Left colon (tissue), 2 donors: ENCODE measurements around the gene PRRT1. TPM values are rescaled to one million over a fixed set of nuclear protein-coding genes. Genes with fewer than 3 reads are reported as not detected.
"Not testable (repeated sequence)": the region's sequence is repeated elsewhere in the genome, so short reads cannot be mapped to it uniquely, and the experiment has no call there.

ENCODE experiments used
- ATAC-seq: fragments of 200-7000 bp; cut with Tn5 transposase; one replicate; pipeline ENCODE4 v1.9.1; 2020; ENCODE audit warnings: mild to moderate bottlenecking, moderate library complexity
- DNase-seq, 2 donors: peaks; one replicate each; pipeline ENCODE4 v3.0.0-alpha.2; 2020
- intact Hi-C, 2 donors: fragments of 100-400 bp; cut with DNase I in 1 of 2; cut with micrococcal nuclease in 1 of 2; formaldehyde crosslinking; loops; one replicate each; pipeline versions ENCODE4 v1.11.2 to v1.14.0; 2022; cut with DNase I, micrococcal nuclease
- microRNA-seq, 2 donors: library from miRNA; unstranded; fragments of <30 nt; microRNA quantifications; one replicate each; pipeline versions ENCODE4 v1.1.0 to v1.2.0, GENCODE V29; 2020
- total RNA-seq, 2 donors: library from RNA; stranded (reverse); fragmentation: NEBNext Ultra II Directional; extraction: Animal tissue kit (Norgen Biotek cat#: 25700); gene quantifications; one replicate each; pipeline ENCODE4 v1.2.1, GENCODE V29; 2021
- donor health status: DM: no; HTN: no; CAD: no.
- donor health status: DM: yes; HTN: yes; CAD: no.

The PRRT1 gene
- total RNA-seq, 2 donors from 2014 or later = 1.0 to 2.0 TPM

- intact Hi-C loops = loop anchor here in 1 of 2 donors (10.0 kb wide), 1 partner anchor 81 kb away; the partner anchor contains the start of genes GPSM3 and PBX2
- ATAC-seq = no peak
- peak; percentile 52 to 69 for DNase-seq
These were observed 38.1 kb downstream of the PRRT1 start for GRCh38 chr6:32113386-32114352.

DNA sequence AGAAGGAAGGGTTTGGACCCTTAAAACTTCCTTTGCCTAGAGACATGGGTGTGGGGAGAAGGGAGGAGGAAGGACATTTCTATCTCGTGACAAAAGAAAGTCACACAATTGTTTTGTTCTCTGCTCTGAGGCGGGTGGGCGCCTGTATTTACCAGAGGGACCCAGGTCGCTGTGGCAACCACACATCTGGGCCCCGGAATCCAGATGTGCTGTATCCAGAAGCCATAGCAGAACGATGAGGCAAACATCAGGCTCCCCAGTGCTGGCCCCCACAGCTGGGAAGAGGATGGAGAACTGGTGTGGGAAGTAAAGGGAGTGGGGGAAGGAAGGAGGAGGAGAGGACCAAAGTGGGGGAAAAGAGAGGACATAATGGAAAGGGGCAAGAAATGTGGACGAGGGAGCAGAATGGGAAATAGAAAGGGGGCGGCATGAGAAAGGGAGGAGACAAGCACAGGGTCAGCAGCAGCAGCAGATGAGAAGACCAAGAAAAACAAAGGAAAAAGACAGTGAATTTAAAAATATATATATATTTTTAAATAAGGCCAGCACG, 39.2 kb downstream of the PRRT1 start:
- DNase-seq = no peak
- intact Hi-C loops = loop anchor here in 1 of 2 donors (10.0 kb wide), 1 partner anchor 82 kb away; the partner anchor contains the start of genes GPSM3 and PBX2

DNA sequence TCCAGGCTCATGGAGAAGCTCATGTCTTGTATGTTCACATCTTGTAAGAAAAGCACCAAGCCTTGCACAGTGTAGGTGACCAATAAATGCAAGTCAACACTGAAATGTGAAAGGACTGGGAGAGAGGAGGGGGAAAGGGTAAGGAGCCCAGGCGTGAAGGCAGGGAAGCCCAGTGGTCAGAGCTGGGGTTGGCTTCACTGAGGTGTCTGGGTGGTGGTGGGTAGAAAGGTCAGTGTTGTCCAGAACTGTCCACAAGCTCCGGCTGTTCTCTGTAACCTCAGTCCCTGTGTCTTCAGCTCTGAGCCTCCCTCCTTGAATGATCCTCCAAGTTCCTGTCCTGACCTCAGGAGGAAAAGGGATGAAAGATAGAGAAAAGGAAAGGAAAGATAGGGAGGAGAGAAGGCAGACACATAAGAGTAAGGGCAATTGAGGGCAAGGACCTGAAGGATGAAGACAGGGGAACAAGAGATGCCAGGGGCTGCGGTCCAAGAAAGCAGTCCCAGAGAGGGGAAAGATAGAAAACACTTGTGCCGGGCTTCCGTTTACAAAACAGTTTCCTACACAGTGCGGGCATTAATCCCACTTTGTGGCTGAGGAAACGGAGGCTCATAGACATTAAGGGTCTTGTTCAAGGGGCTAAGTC, 40.2 kb downstream of the PRRT1 start:
- no peak for ATAC-seq
- DNase-seq = no peak
- intact Hi-C loops = loop anchor here in 1 of 2 donors (10.0 kb wide), 1 partner anchor 83 kb away; the partner anchor contains the start of genes GPSM3 and PBX2

More for the DNA sequence above, 39.2 kb downstream of the PRRT1 start:
- no peak for ATAC-seq

DNA sequence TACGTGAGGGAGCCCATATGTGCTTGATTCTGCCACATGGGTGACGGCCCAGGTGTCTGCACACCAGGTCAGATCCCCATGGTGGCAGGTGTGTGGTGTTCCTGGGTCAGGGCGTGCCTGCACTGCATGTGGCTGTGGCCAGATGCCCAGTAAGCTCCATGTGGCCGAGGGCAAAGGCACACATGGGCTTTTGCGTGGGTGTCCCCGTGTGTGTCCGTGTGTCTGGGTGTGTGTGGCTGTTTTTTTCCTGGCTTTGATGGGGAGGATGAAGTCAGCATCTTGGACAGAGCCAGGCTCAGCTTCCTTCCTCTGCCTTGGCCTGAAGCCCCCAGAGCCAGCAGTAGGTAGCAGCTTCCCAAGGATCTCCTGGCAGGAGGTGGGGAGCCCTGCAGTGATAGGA, 41.1 kb downstream of the PRRT1 start:
- DNase-seq (no peak), ATAC-seq (peak; percentile 42)
- intact Hi-C loops = loop anchor here in 1 of 2 donors (10.0 kb wide), 1 partner anchor 84 kb away; the partner anchor contains the start of genes GPSM3 and PBX2

GRCh38 chr6:32109765-32110160, 42.0 kb downstream of the PRRT1 start:
- DNase-seq (no peak), ATAC-seq (no peak)
- intact Hi-C loops = loop anchor here in 1 of 2 donors (10.0 kb wide), 1 partner anchor 85 kb away; the partner anchor contains the start of genes GPSM3 and PBX2

GRCh38 chr6:32109114-32109764, 42.5 kb downstream of the PRRT1 start, which contains the start of gene TNXB:
Gene TNXB (minus strand): TSS chr6:32109338. CDS start chr6:32098198, 11,140 bp downstream.
- ATAC-seq (peak; percentile 33), DNase-seq (no peak)

DNA sequence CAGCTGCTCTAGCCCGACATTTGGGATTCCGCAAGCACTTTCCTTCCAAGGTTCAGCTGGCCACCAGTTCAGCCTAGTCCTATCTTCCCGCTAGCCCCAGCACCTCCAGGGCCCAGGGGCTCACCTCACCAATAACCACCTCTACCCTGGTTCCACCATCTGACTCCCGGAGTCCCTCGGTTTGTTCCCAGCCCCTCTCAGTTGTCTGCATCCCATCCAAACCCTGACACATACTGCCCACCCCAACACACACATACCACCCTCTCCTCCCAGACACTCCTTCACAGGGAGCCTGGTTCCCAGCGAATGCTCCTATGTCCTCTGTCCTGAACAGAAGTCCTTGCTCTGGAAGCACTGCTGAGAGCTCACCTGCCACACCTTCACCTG, 43.0 kb downstream of the PRRT1 start:
- intact Hi-C loops = no loop called here
- DNase-seq (no peak), ATAC-seq (peak; percentile 10)

More at GRCh38 chr6:32109114-32109764, 42.5 kb downstream of the PRRT1 start, which contains the start of gene TNXB:
- intact Hi-C loops = no loop called here

DNA sequence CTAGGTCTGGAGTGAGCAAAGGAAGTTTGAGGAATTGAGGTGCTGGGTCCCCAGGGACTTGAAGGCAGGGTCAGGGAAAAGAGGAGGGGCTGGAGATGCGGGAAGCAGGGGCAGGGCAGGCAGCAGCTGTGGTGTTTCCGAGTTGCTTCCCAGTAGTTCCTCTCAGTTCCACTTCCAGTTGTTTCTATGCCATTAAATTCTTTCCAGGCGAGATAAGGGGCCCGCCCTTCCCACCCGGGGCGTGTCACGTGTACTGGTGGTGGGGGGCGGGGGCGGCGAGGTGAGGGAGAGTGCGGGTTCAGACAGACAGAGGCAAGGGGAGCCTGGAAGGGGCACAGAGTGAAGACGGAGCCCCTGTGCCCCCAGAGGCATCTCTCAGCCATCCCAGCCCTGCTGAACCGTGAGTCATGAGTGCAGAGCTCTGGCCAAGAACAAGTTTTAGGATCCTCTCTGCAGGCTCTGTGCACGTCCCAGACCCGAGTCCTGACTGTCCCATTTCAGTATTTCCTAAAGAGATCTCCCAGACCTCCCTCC, 43.6 kb downstream of the PRRT1 start:
- ATAC-seq (peak; percentile 47), DNase-seq (peak; percentile 40 to 49)
- intact Hi-C loops = no loop called here

DNA sequence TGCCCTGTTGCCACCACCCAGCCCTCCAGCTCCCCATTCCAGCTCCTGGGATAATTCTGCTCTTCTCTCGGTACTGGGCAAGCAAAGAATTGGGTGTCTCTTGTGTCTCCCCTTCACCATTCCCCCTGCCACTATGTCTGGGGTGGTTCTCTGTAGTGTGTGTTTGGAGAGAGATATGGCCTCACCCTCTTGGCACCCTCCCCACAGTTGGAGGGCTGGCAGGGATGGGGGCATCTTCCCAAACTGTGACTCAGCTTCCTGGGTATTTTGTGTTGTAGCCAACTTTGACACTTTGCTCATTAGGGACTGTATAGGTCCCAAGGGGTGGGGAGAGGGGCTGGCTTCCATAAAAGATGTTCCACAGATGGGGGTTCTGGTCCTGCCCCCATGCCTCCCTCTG, 44.3 kb downstream of the PRRT1 start:
- DNase-seq (no peak), ATAC-seq (no peak)
- intact Hi-C loops = no loop called here

GRCh38 chr6:32105433-32105832, 46.3 kb downstream of the PRRT1 start:
- DNase-seq (no peak), ATAC-seq (no peak)
- intact Hi-C loops = no loop called here

- no peak for ATAC-seq
- intact Hi-C loops = no loop called here
- no peak for DNase-seq
These were observed 49.5 kb downstream of the PRRT1 start for GRCh38 chr6:32102255-32102654.

- DNase-seq, ATAC-seq, intact Hi-C loops: not testable (repeated sequence)
These were observed 51.5 kb downstream of the PRRT1 start for GRCh38 chr6:32100251-32100650.

Small RNA genes lying within 50 kb of the gene (microRNA-seq; reads per million reads assigned to microRNA genes)
- gene MIR6721 = 0.53 to 1.4 reads per million in 2 donors
- gene MIR6833 = 0 to 1.1 reads per million in 2 donors

Other genes starting within 250 kb of the PRRT1 start
- gene ZBTB12, start 249.9 kb downstream of the PRRT1 start, total RNA-seq = 1 to 10 TPM; 2.7 to 2.9 TPM
- gene C2, start 224.2 kb downstream of the PRRT1 start, total RNA-seq = 10 to 100 TPM in 1 of 2 donors, 1 to 10 TPM in 1; 6.1 to 18.2 TPM
- 10 to 100 TPM; 22.2 to 58.8 TPM for gene CFB, start 205.8 kb downstream of the PRRT1 start, total RNA-seq
- gene NELFE, start 193.0 kb downstream of the PRRT1 start, total RNA-seq = 10 to 100 TPM; 47.9 to 51.3 TPM
- 10 to 100 TPM; 55.4 to 70.8 TPM for gene SKIC2, start 192.8 kb downstream of the PRRT1 start, total RNA-seq
- 10 to 100 TPM; 14.4 to 15.8 TPM for gene DXO, start 179.8 kb downstream of the PRRT1 start, total RNA-seq
- 10 to 100 TPM in 1 of 2 donors, 1 to 10 TPM in 1; 4.1 to 40.0 TPM for gene C4A, start 169.9 kb downstream of the PRRT1 start, total RNA-seq
- 10 to 100 TPM in 1 of 2 donors, 1 to 10 TPM in 1; 3.8 to 31.2 TPM for gene C4B, start 137.1 kb downstream of the PRRT1 start, total RNA-seq
- gene CYP21A2, start 113.5 kb downstream of the PRRT1 start, total RNA-seq = under 1 TPM in 1 of 2 donors, not detected in 1; 0.15 TPM
- 10 to 100 TPM; 19.4 to 35.9 TPM for gene TNXB, start 42.6 kb downstream of the PRRT1 start, total RNA-seq
- gene ATF6B, start 23.7 kb downstream of the PRRT1 start, total RNA-seq = 100 to 1,000 TPM in 1 of 2 donors, 10 to 100 TPM in 1; 83.7 to 111 TPM
- 1 to 10 TPM; 4.6 to 4.9 TPM for gene FKBPL, start 21.7 kb downstream of the PRRT1 start, total RNA-seq
- 10 to 100 TPM; 18.8 to 19.9 TPM for gene PPT2, start 2.2 kb upstream of the PRRT1 start, total RNA-seq
- gene EGFL8, start 12.7 kb upstream of the PRRT1 start, total RNA-seq = 10 to 100 TPM; 13.7 to 19.9 TPM
- 10 to 100 TPM; 44.4 to 55.0 TPM for gene AGPAT1, start 24.1 kb upstream of the PRRT1 start, total RNA-seq
- gene RNF5, start 26.5 kb upstream of the PRRT1 start, total RNA-seq = 100 to 1,000 TPM in 1 of 2 donors, 10 to 100 TPM in 1; 87.2 to 104 TPM
- 1 to 10 TPM; 4.4 TPM for gene AGER, start 32.3 kb upstream of the PRRT1 start, total RNA-seq
- 10 to 100 TPM; 41.5 to 49.6 TPM for gene PBX2, start 38.3 kb upstream of the PRRT1 start, total RNA-seq
- 10 to 100 TPM in 1 of 2 donors, 1 to 10 TPM in 1; 5.6 to 11.1 TPM for gene GPSM3, start 40.7 kb upstream of the PRRT1 start, total RNA-seq
- gene NOTCH4, start 72.1 kb upstream of the PRRT1 start, total RNA-seq = 1 to 10 TPM; 4.1 to 4.3 TPM
- not detected for gene TSBP1, start 220.0 kb upstream of the PRRT1 start, total RNA-seq